Neural progenitor cell (in vitro differentiated cells): ENCODE measurements around the gene MGMT. TPM values are rescaled to one million over a fixed set of nuclear protein-coding genes. Genes with fewer than 3 reads are reported as not detected.

ENCODE experiments used
- DNase-seq: peaks from one replicate; pipeline ENCODE4 v3.0.0-alpha.2; 2016; ENCODE audit warnings: low spot score
- H2AFZ ChIP-seq: fragments of 200-600 bp; sonication (generic); replicated peaks from 2 replicates; pipeline ENCODE4 v1.6.1; 2016; ENCODE audit warnings: antibody characterized with exemption
- H3F3A ChIP-seq: fragments of 200-600 bp; sonication (generic); 2 replicates; pipeline ENCODE4 v1.6.1; 2016; ENCODE audit warnings: antibody characterized with exemption, low read depth
- H3K27ac ChIP-seq: fragments of 200-600 bp; sonication (generic); 2 replicates; pipeline ENCODE4 v1.5.1; 2016; ENCODE audit warnings: mild to moderate bottlenecking
- H3K27me3 ChIP-seq: fragments of 200-600 bp; sonication (generic); 2 replicates; pipeline ENCODE4 v1.6.1; 2016; ENCODE audit warnings: mild to moderate bottlenecking, moderate library complexity
- H3K36me3 ChIP-seq: fragments of 200-600 bp; sonication (generic); 2 replicates; pipeline ENCODE4 v1.5.1; 2016
- H3K4me1 ChIP-seq: fragments of 200-600 bp; sonication (generic); 2 replicates; pipeline ENCODE4 v1.6.1; 2016; ENCODE audit warnings: mixed run types
- H3K4me2 ChIP-seq: fragments of 200-600 bp; sonication (generic); 2 replicates; pipeline ENCODE4 v1.6.1; 2016
- H3K4me3 ChIP-seq: fragments of 200-600 bp; sonication (generic); 2 replicates; pipeline ENCODE4 v1.5.1; 2016
- H3K79me2 ChIP-seq: fragments of 200-600 bp; sonication (generic); 2 replicates; pipeline ENCODE4 v1.6.1; 2016; ENCODE audit warnings: low read depth
- H3K9ac ChIP-seq: fragments of 200-600 bp; sonication (generic); 2 replicates; pipeline ENCODE4 v1.6.1; 2016
- H3K9me3 ChIP-seq: fragments of 200-600 bp; sonication (generic); 2 replicates; pipeline ENCODE4 v1.5.1; 2016; ENCODE audit warnings: low read depth
- H4K20me1 ChIP-seq: fragments of 200-600 bp; sonication (generic); 2 replicates; pipeline ENCODE4 v1.6.1; 2016; ENCODE audit warnings: low read depth
- H3K27ac Mint-ChIP-seq: 3 replicates; pipeline ENCODE4 v1.8.0; 2021; ENCODE audit warnings: mixed read lengths
- H3K27me3 Mint-ChIP-seq: 2 replicates; pipeline ENCODE4 v1.8.0; 2022; ENCODE audit warnings: low read depth, mild to moderate bottlenecking, inconsistent platforms, moderate library complexity, mixed read lengths; ENCODE audit not compliant: insufficient read depth
- H3K36me3 Mint-ChIP-seq: 3 replicates; pipeline ENCODE4 v1.8.0; 2021; ENCODE audit warnings: mixed read lengths
- H3K4me1 Mint-ChIP-seq: 3 replicates; pipeline ENCODE4 v1.8.0; 2021; ENCODE audit warnings: mixed read lengths
- H3K4me3 Mint-ChIP-seq: 3 replicates; pipeline ENCODE4 v1.8.0; 2021; ENCODE audit warnings: mild to moderate bottlenecking, moderate library complexity, mixed read lengths
- H3K9me3 Mint-ChIP-seq: 3 replicates; pipeline ENCODE4 v1.8.0; 2020; ENCODE audit warnings: mixed read lengths
- EZH2 ChIP-seq: fragments of 200-600 bp; sonication (generic); IDR thresholded peaks from 2 replicates; pipeline ENCODE4 v1.6.1; 2017; ENCODE audit warnings: antibody characterized with exemption, mild to moderate bottlenecking, moderate library complexity
- EZH2phosphoT487 ChIP-seq: fragments of 200-600 bp; sonication (generic); IDR thresholded peaks from 2 replicates; pipeline ENCODE4 v1.6.1; 2017; ENCODE audit warnings: antibody characterized with exemption
- total RNA-seq: library from RNA; depleted of rRNA; stranded (reverse); fragments of >200 nt; gene quantifications from 2 replicates; pipeline ENCODE4 v1.2.3, GENCODE V29; 2015; ENCODE audit warnings: low replicate concordance
- TF ChIP-seq, protein P1 (sequence below): fragments of 200-600 bp; sonication (generic); IDR thresholded peaks from 2 replicates; pipeline ENCODE4 v1.5.1; 2017; ENCODE audit warnings: antibody characterized with exemption, mild to moderate bottlenecking

MGMT gene
- total RNA-seq, 1 donor from 2014 or later = 17.5 TPM

- H3K27me3 Mint-ChIP-seq = no peaks in the 10 kb centered on the region
- Histone ChIP-seq H3K79me2 (no peaks in the 10 kb centered on the region), H3K9me3 (no peaks in the 10 kb centered on the region), H3K4me3 (no peak overlapping the region), H3K36me3 (no peaks in the 10 kb centered on the region), H3K4me2 (no peak overlapping the region), H3K27me3 (no peaks in the 10 kb centered on the region), H3K9ac (no peak overlapping the region), H3K27ac (no peak overlapping the region), H2AFZ (no peak overlapping the region), H3K4me1 (no peaks in the 10 kb centered on the region), H4K20me1 (peaks cover 6% of the 10 kb centered on the region), H3F3A (no peaks in the 10 kb centered on the region)
- DNase-seq = no peak
- H3K27ac Mint-ChIP-seq = no peak overlapping the region
- H3K4me1 Mint-ChIP-seq = no peaks in the 10 kb centered on the region
- H3K36me3 Mint-ChIP-seq = no peaks in the 10 kb centered on the region
- peaks cover 28% of the 10 kb centered on the region for H3K9me3 Mint-ChIP-seq
- H3K4me3 Mint-ChIP-seq = no peak overlapping the region
- TF ChIP-seq, protein P1, sequence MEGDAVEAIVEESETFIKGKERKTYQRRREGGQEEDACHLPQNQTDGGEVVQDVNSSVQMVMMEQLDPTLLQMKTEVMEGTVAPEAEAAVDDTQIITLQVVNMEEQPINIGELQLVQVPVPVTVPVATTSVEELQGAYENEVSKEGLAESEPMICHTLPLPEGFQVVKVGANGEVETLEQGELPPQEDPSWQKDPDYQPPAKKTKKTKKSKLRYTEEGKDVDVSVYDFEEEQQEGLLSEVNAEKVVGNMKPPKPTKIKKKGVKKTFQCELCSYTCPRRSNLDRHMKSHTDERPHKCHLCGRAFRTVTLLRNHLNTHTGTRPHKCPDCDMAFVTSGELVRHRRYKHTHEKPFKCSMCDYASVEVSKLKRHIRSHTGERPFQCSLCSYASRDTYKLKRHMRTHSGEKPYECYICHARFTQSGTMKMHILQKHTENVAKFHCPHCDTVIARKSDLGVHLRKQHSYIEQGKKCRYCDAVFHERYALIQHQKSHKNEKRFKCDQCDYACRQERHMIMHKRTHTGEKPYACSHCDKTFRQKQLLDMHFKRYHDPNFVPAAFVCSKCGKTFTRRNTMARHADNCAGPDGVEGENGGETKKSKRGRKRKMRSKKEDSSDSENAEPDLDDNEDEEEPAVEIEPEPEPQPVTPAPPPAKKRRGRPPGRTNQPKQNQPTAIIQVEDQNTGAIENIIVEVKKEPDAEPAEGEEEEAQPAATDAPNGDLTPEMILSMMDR = no peak
- TF ChIP-seq EZH2 = no peak
- no peak for TF ChIP-seq EZH2phosphoT487
Measured at GRCh38 chr10:129511758-129512157, 44.7 kb downstream of the MGMT start.

DNA sequence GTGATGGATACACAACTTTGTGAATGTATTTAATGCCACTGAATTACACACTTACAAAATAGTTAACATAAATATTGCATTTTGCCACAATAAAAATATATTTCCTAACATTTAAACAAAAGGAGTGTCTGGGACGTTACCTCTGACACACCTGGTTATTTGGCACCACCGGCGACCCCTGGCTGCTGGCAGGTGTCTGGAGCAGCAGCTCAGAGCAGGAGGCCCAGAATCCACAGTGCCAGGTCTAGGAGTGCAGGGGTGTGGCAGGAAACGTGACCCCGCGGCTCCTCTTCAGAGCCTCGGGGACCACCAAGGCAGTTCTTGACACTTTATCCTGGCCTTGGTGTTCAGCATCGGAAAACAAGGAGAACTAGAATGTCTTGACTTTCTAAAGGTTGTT is 46.3 kb downstream of the MGMT start:
- H3K36me3 Mint-ChIP-seq = no peaks in the 10 kb centered on the region
- H3K27ac Mint-ChIP-seq = no peak overlapping the region
- H3K4me3 Mint-ChIP-seq = no peak overlapping the region
- no peaks in the 10 kb centered on the region for H3K27me3 Mint-ChIP-seq
- no peak overlapping the region for H3K4me3 ChIP-seq
- no peak overlapping the region for H3K9ac ChIP-seq
- H3K9me3 ChIP-seq = no peaks in the 10 kb centered on the region
- H3K4me2 ChIP-seq = no peak overlapping the region
- no peaks in the 10 kb centered on the region for H3K79me2 ChIP-seq
- H3K27me3 ChIP-seq = no peaks in the 10 kb centered on the region
- H3K9me3 Mint-ChIP-seq = peaks cover 19% of the 10 kb centered on the region
- H3K4me1 ChIP-seq = no peaks in the 10 kb centered on the region
- no peaks in the 10 kb centered on the region for H3F3A ChIP-seq
- no peaks in the 10 kb centered on the region for H3K4me1 Mint-ChIP-seq
- DNase-seq = no peak
- no peak overlapping the region for H3K27ac ChIP-seq
- TF ChIP-seq EZH2phosphoT487 (no peak), EZH2 (no peak)
- TF ChIP-seq, protein P1 = peak; percentile 12
- peaks cover 6% of the 10 kb centered on the region for H4K20me1 ChIP-seq
- no peaks in the 10 kb centered on the region for H3K36me3 ChIP-seq
- no peak overlapping the region for H2AFZ ChIP-seq

GRCh38 chr10:129514568-129515451 is 47.8 kb downstream of the MGMT start:
- Mint-ChIP-seq H3K9me3 (peaks cover 15% of the 10 kb centered on the region), H3K27ac (no peak overlapping the region), H3K4me3 (no peak overlapping the region), H3K36me3 (no peaks in the 10 kb centered on the region), H3K4me1 (no peaks in the 10 kb centered on the region), H3K27me3 (no peaks in the 10 kb centered on the region)
- H3K9ac ChIP-seq = no peak overlapping the region
- no peaks in the 10 kb centered on the region for H3K27me3 ChIP-seq
- DNase-seq = no peak
- no peak overlapping the region for H3K4me3 ChIP-seq
- no peak overlapping the region for H3K27ac ChIP-seq
- no peaks in the 10 kb centered on the region for H3K9me3 ChIP-seq
- no peak overlapping the region for H2AFZ ChIP-seq
- no peaks in the 10 kb centered on the region for H3K36me3 ChIP-seq
- H4K20me1 ChIP-seq = peaks cover 6% of the 10 kb centered on the region
- H3F3A ChIP-seq = no peaks in the 10 kb centered on the region
- H3K4me2 ChIP-seq = no peak overlapping the region
- TF ChIP-seq, protein P1 = no peak
- TF ChIP-seq EZH2phosphoT487 (no peak), EZH2 (no peak)
- no peaks in the 10 kb centered on the region for H3K79me2 ChIP-seq
- H3K4me1 ChIP-seq = no peaks in the 10 kb centered on the region
